ENCODE measurements around the gene SYT8. TPM values are rescaled to one million over a fixed set of nuclear protein-coding genes. Genes with fewer than 3 reads are reported as not detected.

Gene SYT8
- total RNA-seq, 3 donors from 2014 or later (not counting 1 experiment from before 2014, with no cell fraction given) = not detected

DNA sequence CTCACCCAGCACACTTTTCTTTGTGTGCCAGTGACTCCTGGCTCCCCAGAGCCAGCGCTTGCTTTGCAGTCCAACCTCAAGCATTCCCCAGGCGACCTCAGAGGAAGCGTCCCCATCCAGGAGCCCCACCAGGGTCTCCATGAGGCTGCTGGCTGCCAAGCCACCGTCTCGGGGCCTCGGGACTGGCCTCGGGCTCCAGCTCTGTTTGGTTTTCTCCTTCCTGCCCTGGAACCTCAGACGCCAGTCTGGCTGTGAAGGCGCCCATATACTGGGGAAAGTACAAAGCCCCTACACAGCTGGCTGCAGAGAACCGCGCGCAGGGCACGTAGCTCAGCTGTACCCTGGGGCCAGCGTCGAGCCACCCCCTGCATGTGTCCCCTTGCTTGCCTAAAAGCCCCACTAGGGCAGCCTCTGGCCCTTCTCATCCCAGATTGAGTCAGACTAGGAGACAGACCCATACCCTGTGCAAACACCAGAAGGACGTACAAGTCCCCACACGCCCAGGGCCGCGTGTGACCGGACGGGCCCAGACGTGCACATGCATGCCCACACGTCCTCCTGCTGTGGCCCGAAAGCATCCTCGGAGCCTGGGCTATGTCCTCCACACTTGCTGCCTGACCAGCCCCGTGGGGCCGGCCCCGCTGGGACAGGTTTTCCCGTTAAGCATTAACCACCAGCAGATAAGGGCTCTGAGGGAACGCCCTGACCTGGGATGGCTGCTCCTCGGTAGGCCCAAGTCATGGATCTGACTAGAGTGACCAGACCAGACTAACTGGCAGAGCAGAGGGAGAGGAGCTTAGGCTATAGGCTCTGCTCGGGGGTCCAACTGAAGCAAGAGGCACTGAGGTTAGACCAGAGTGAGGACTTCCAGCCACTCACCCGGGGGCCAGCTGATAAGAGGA, 4.2 kb upstream of the SYT8 start:
- no peaks in the 10 kb centered on the region for H3K9me3 Mint-ChIP-seq
- H3K4me1 Mint-ChIP-seq = peaks cover 0 to 5% of the 10 kb centered on the region in 2 donors
- no peak overlapping the region for H3K4me3 Mint-ChIP-seq
- no peak for ATAC-seq
- DNase-seq = no peak
- Histone ChIP-seq H3K27ac (ENCODE audit: low read length) (no peak overlapping the region), H3K4me3 (ENCODE audit: low read length) (no peak overlapping the region), H3K9me3 (ENCODE audit: control insufficient read depth, insufficient read depth, low read length) (no peaks in the 10 kb centered on the region), H3K4me1 (ENCODE audit: control insufficient read depth, insufficient read depth, low read length) (peaks cover 16% of the 10 kb centered on the region), H3K36me3 (ENCODE audit: control insufficient read depth, insufficient read depth, low read length) (no peaks in the 10 kb centered on the region), H3K27me3 (ENCODE audit: control insufficient read depth, insufficient read depth, low read length) (peaks cover 4% of the 10 kb centered on the region)
- intact Hi-C loops (cut with micrococcal nuclease) = no loop called here
- no peaks in the 10 kb centered on the region for H3K36me3 Mint-ChIP-seq
- no peak overlapping the region for H3K27ac Mint-ChIP-seq
- WGBS (ENCODE audit: insufficient coverage) = 56% methylated on average over 33 of the region's 33 CpGs
- H3K27me3 Mint-ChIP-seq (ENCODE audit: low read depth in 2 of 2) = peaks cover 13 to 22% of the 10 kb centered on the region in 2 donors
- no peak for TF ChIP-seq CTCF (IDR thresholded peaks at IDR 0.05)

DNA sequence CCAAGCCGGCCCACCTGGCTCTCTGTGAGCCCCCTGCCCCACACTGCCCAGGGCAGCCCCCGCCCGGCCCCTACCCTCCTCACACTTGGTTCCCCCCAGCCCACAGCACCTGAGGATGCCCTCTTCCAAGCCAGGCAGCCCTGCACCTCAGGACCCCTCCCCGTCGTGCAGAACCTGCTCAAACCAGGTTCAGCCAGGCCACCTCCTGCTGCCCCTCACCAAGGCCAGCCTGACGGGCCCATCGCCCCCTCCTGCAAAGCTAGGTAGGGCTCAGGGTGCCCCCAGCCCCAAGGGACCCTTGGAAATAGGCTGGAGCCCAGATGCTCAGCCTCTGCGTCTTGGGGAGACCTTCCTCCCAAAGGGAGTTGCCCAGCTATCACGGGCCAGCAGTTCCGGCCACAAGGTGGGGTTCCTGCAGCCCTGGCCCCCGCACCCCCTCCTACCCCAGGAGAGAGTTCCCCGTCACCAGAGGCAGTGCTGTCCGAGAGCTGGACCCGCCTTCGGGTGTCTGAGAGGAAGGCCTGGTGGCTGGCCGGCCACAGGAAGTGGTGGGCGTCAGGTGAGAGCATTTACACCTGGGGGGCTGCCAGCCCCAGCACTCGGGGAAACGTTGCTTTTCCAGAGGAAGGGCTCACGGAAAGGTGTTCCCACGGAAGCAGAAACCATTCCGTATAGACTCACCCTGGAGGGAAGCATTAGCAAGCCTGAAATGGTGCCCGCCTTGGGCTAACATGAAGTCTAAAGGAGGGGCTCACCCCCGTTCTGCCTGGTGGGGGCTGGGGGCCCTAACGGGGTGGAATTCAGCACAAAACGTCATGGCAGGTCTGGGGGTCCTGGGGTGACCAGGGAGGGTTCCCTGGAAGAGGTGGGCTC, 3.2 kb upstream of the SYT8 start:
- no peak overlapping the region for H3K27ac Mint-ChIP-seq
- WGBS (ENCODE audit: insufficient coverage) = 54% methylated on average over 26 of the region's 26 CpGs
- H3K27me3 ChIP-seq (ENCODE audit: control insufficient read depth, insufficient read depth, low read length) = peaks cover 4% of the 10 kb centered on the region
- intact Hi-C loops (cut with micrococcal nuclease) = loop anchor here (1.0 to 2.0 kb wide), 2 partner anchors 137 to 179 kb away; no protein-coding TSS in a partner anchor
- peaks cover 0 to 5% of the 10 kb centered on the region in 2 donors for H3K4me1 Mint-ChIP-seq
- DNase-seq (no peak), ATAC-seq (no peak)
- H3K9me3 ChIP-seq (ENCODE audit: control insufficient read depth, insufficient read depth, low read length) = no peaks in the 10 kb centered on the region
- no peak for TF ChIP-seq CTCF (IDR thresholded peaks at IDR 0.05)
- peaks cover 16% of the 10 kb centered on the region for H3K4me1 ChIP-seq (ENCODE audit: control insufficient read depth, insufficient read depth, low read length)
- H3K36me3 ChIP-seq (ENCODE audit: control insufficient read depth, insufficient read depth, low read length) = no peaks in the 10 kb centered on the region
- H3K27ac ChIP-seq (ENCODE audit: low read length) = no peak overlapping the region
- no peak overlapping the region for H3K4me3 Mint-ChIP-seq
- H3K9me3 Mint-ChIP-seq = no peaks in the 10 kb centered on the region
- no peak overlapping the region for H3K4me3 ChIP-seq (ENCODE audit: low read length)
- H3K36me3 Mint-ChIP-seq = no peaks in the 10 kb centered on the region
- peaks cover 13 to 20% of the 10 kb centered on the region in 2 donors for H3K27me3 Mint-ChIP-seq (ENCODE audit: low read depth in 2 of 2)

- Mint-ChIP-seq H3K9me3 (no peaks in the 10 kb centered on the region), H3K36me3 (no peaks in the 10 kb centered on the region), H3K4me1 (peaks cover 0 to 6% of the 10 kb centered on the region in 2 donors), H3K27ac (no peak overlapping the region), H3K27me3 (ENCODE audit: low read depth in 2 of 2) (peaks cover 12 to 20% of the 10 kb centered on the region in 2 donors), H3K4me3 (no peak overlapping the region)
- H3K36me3 ChIP-seq (ENCODE audit: control insufficient read depth, insufficient read depth, low read length) = no peaks in the 10 kb centered on the region
- H3K27ac ChIP-seq (ENCODE audit: low read length) = no peak overlapping the region
- peak; percentile 98 for TF ChIP-seq CTCF (IDR thresholded peaks at IDR 0.05)
- intact Hi-C loops (cut with micrococcal nuclease) = loop anchor here (1.0 to 2.0 kb wide), 2 partner anchors 138 to 180 kb away; no protein-coding TSS in a partner anchor
- peaks cover 17% of the 10 kb centered on the region for H3K4me1 ChIP-seq (ENCODE audit: control insufficient read depth, insufficient read depth, low read length)
- ATAC-seq (peak; percentile 68 to 85 (median 85)), DNase-seq (peak; percentile 74 to 82)
- H3K4me3 ChIP-seq (ENCODE audit: low read length) = no peak overlapping the region
- H3K27me3 ChIP-seq (ENCODE audit: control insufficient read depth, insufficient read depth, low read length) = peaks cover 4% of the 10 kb centered on the region
- H3K9me3 ChIP-seq (ENCODE audit: control insufficient read depth, insufficient read depth, low read length) = no peaks in the 10 kb centered on the region
- 18% methylated on average over 40 of the region's 40 CpGs for WGBS (ENCODE audit: insufficient coverage)
Observed at GRCh38 chr11:1832211-1832919, 2.4 kb upstream of the SYT8 start.

All from natural killer cell (primary cell).